Measurements from ENCODE around the gene MEIS2. TPM values are rescaled to one million over a fixed set of nuclear protein-coding genes. Genes with fewer than 3 reads are reported as not detected.

The MEIS2 gene
- total RNA-seq, 2 donors from 2014 or later = 24.3 to 29.8 TPM

DNA sequence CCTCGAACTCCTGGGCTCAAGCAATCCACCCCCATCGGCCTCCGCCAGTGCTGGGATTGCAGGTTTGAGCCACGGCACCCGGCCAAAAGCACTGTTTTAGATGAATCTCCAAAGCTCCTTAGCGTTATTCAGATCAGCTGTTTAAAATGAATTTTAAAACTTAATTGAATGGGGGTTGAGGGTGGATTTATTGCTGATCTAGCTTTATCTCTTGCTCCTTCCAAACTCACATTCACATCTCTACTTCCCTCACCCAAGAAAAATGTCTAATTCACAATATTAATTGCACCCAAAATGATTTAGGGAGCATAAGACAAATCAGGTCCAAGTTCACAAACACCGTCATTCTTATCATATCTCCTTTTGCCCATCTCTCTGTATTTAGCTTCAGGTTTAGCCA is 89.8 kb downstream of the MEIS2 start:
- Histone ChIP-seq H3K4me1 (peaks cover 0 to 14% of the 10 kb centered on the region in 2 donors), H3K27ac (no peak overlapping the region), H3K4me3 (no peak overlapping the region), H3K36me3 (no peaks in the 10 kb centered on the region), H3K9me3 (no peaks in the 10 kb centered on the region), H3K27me3 (no peaks in the 10 kb centered on the region)
- TF ChIP-seq, protein P1, sequence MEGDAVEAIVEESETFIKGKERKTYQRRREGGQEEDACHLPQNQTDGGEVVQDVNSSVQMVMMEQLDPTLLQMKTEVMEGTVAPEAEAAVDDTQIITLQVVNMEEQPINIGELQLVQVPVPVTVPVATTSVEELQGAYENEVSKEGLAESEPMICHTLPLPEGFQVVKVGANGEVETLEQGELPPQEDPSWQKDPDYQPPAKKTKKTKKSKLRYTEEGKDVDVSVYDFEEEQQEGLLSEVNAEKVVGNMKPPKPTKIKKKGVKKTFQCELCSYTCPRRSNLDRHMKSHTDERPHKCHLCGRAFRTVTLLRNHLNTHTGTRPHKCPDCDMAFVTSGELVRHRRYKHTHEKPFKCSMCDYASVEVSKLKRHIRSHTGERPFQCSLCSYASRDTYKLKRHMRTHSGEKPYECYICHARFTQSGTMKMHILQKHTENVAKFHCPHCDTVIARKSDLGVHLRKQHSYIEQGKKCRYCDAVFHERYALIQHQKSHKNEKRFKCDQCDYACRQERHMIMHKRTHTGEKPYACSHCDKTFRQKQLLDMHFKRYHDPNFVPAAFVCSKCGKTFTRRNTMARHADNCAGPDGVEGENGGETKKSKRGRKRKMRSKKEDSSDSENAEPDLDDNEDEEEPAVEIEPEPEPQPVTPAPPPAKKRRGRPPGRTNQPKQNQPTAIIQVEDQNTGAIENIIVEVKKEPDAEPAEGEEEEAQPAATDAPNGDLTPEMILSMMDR (IDR thresholded peaks at IDR 0.05) = no peak
- no peak for DNase-seq (ENCODE audit: low spot score)

DNA sequence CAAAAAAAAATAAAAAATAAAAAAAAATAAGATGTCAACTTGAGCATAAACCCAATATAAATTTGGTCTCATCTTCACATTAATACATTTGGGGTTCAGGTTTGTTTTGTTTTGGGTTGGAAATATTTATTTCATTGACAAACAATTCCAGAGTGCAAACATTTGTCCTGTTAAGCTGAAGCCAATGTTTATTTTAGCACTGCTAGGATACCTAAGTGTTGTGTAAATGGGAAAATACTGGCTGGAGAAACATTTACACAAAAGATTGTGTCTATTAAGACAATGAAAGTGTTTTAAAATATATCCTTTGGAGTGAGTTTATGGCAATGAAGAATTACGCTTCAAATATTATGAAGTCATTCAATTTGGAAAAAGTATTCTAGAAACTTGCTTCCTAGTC is 91.1 kb downstream of the MEIS2 start:
- no peaks in the 10 kb centered on the region for H3K27me3 ChIP-seq
- no peak overlapping the region for H3K27ac ChIP-seq
- TF ChIP-seq, protein P1 (IDR thresholded peaks at IDR 0.05) = no peak
- no peaks in the 10 kb centered on the region for H3K36me3 ChIP-seq
- peaks cover 0 to 8% of the 10 kb centered on the region in 2 donors for H3K4me1 ChIP-seq
- H3K4me3 ChIP-seq = no peak overlapping the region
- no peak for DNase-seq (ENCODE audit: low spot score)
- H3K9me3 ChIP-seq = no peaks in the 10 kb centered on the region

DNA sequence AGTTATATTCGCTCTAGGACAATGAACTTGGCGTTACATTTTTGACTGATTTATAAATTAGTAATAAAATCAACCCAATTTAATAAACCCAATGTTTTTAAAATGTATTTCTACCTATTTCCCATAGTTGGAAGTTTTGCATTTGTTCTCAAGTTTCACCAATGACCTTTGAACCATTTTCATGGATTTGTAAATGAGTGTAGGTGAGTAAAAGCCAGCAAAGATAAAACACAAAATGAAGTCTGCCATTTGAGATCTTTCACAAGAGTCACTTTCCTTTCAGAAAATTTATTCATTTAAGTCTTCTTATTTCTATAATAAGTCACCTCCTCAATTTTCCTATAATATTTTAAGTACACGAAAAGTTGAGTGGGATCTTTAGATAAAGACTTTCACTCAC is 92.1 kb downstream of the MEIS2 start:
- H3K4me1 ChIP-seq = peaks cover 0 to 4% of the 10 kb centered on the region in 2 donors
- DNase-seq (ENCODE audit: low spot score) = no peak
- TF ChIP-seq, protein P1 (IDR thresholded peaks at IDR 0.05) = no peak
- no peaks in the 10 kb centered on the region for H3K9me3 ChIP-seq
- H3K4me3 ChIP-seq = no peak overlapping the region
- H3K36me3 ChIP-seq = no peaks in the 10 kb centered on the region
- no peaks in the 10 kb centered on the region for H3K27me3 ChIP-seq
- no peak overlapping the region for H3K27ac ChIP-seq

DNA sequence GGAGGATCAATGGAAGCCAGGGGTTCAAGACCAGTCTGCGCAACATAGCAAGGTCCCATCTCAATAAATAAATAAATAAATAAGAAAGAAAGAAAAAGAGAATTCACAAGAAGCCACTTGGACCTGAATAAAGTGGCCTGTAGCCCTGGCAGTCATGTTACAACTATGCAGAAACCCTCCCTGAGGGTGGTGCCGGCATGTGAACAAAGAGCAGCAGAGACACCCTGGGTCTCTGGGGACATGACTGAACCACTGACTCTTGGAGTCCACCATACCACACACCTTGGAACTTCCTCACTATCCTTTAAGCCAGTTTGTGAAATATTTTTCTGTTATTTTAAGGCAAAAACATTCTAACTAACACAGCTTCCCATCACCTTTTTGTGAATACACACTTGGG is 93.0 kb downstream of the MEIS2 start:
- Histone ChIP-seq H3K4me1 (peaks cover 0 to 4% of the 10 kb centered on the region in 2 donors), H3K9me3 (no peaks in the 10 kb centered on the region), H3K27ac (no peak overlapping the region), H3K4me3 (no peak overlapping the region), H3K27me3 (no peaks in the 10 kb centered on the region), H3K36me3 (no peaks in the 10 kb centered on the region)
- TF ChIP-seq, protein P1 (IDR thresholded peaks at IDR 0.05) = no peak
- DNase-seq (ENCODE audit: low spot score) = no peak

DNA sequence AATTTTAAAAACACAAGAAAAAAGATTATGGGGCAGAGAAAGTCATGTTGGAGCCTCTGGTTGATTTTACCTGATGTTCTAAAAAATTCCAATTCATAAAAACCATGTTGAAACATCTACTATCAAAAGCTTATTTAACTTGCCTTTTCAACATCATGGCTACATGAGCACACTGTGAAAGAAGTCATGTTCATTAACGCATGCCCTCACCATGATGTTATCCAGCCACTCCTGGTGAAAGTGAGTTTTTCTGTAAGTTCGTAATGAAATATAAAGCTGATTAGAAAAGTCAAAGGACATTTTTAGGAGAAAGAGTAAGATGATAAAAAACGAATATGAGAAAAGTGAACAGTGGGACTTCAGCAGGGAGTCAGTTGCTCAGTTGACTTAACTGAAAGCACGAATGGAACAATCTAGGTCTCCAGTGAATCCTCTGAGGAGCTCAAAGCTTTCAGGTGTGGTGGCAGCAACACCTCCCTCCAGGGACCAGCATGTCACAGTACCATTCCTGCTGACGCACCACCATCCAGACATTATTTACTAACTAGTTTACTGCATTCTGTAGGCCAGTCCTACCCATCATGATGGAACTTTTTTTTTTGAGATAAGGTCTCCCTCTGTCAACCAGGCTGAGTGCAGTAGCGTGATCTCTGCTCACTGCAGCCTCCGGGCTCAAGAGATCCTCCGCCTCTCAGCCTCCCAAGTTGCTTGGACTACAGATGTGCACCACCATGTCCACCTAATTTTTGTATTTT is 95.2 kb downstream of the MEIS2 start:
- Histone ChIP-seq H3K9me3 (no peaks in the 10 kb centered on the region), H3K27ac (no peak overlapping the region), H3K4me3 (no peak overlapping the region), H3K27me3 (no peaks in the 10 kb centered on the region), H3K36me3 (no peaks in the 10 kb centered on the region), H3K4me1 (peaks cover 0 to 4% of the 10 kb centered on the region in 2 donors)
- TF ChIP-seq, protein P1 (IDR thresholded peaks at IDR 0.05) = no peak
- DNase-seq (ENCODE audit: low spot score) = no peak
